Sigmoid colon (tissue), 7 donors: Measurements from ENCODE around the gene SPACA9. TPM values are rescaled to one million over a fixed set of nuclear protein-coding genes. Genes with fewer than 3 reads are reported as not detected.

Experiments
- DNase-seq: peaks from one replicate; pipeline ENCODE4 v3.0.0-alpha.2; 2019
- H3K27ac ChIP-seq, 4 donors: fragments of 200-600 bp; sonication (generic); one replicate each; pipeline ENCODE4 v1.5.1; 2016 to 2019; ENCODE audit warnings: mild to moderate bottlenecking in 1 of 4
- H3K27me3 ChIP-seq, 3 donors: fragments of 200-600 bp; sonication (generic); one replicate each; pipeline ENCODE4 v1.5.1; 2019; ENCODE audit warnings: mild to moderate bottlenecking in 1 of 3
- H3K36me3 ChIP-seq, 4 donors: fragments of 200-600 bp; sonication (generic); one replicate each; pipeline ENCODE4 v1.5.1; 2016 to 2019
- H3K4me1 ChIP-seq, 4 donors: fragments of 200-600 bp; sonication (generic); one replicate each; pipeline ENCODE4 v1.5.1; 2017 to 2019
- H3K4me3 ChIP-seq, 4 donors: fragments of 200-600 bp; sonication (generic); one replicate each; pipeline ENCODE4 v1.5.1; 2017 to 2019; ENCODE audit warnings: mild to moderate bottlenecking in 2 of 4, moderate library complexity in 1 of 4
- H3K9me3 ChIP-seq, 4 donors: fragments of 200-600 bp in 3 of 4; sonication (generic) in 3 of 4; one replicate each; pipeline versions ENCODE4 v1.5.1 to v1.6.1; 2013 to 2019
- EP300 ChIP-seq, 4 donors: sonication (generic); formaldehyde crosslinking; IDR thresholded peaks; one replicate each; pipeline ENCODE4 v1.6.1; 2017; ENCODE audit warnings: antibody characterized with exemption in 4 of 4
- POLR2A ChIP-seq, 2 donors: fragments of 450-650 bp; IDR thresholded peaks; one replicate each; pipeline ENCODE4 v1.6.1; 2016; ENCODE audit warnings: antibody characterized with exemption in 2 of 2, mild to moderate bottlenecking in 2 of 2, moderate library complexity in 2 of 2
- POLR2AphosphoS5 ChIP-seq, 4 donors: sonication (generic); formaldehyde crosslinking; IDR thresholded peaks; one replicate each; pipeline ENCODE4 v1.6.1; 2017; ENCODE audit warnings: antibody characterized with exemption in 4 of 4
- WGBS, 2 donors: extraction: QIAGEN DNeasy Blood & Tissue Kit; methylation state at CpG; one replicate each; pipeline ENCODE4 v1.1.7; 2013; 5-methylcytosine and 5-hydroxymethylcytosine counted together
- intact Hi-C: fragments of 100-400 bp; cut with DNase I; formaldehyde crosslinking; loops from one replicate; pipeline ENCODE4 v1.15.1; 2023
- polyA plus RNA-seq, 3 donors: library from polyadenylated mRNA; stranded (reverse); fragments of 200-250 nt; gene quantifications; one replicate each; pipeline ENCODE4 v1.2.3, GENCODE V29; 2013
- total RNA-seq, 4 donors: library from RNA; depleted of rRNA; stranded (reverse); fragments of >200 nt; gene quantifications; one replicate each; pipeline ENCODE4 v1.1.0, GENCODE V29; 2016
- TF ChIP-seq, protein P1 (sequence below), 4 experiments: fragments of 450-650 bp in 3 of 4; fragments of 200-600 bp in 1 of 4; IDR thresholded peaks; one replicate each; pipeline ENCODE4 v1.5.1; 2016 to 2019; ENCODE audit warnings: antibody characterized with exemption in 4 of 4, mild to moderate bottlenecking in 3 of 4, moderate library complexity in 2 of 4
- donor health status: healthy with polysubstance abuse.
- donor health status: Bipolar disorder and iron deficiency.
- donor health status: healthy.

Gene SPACA9
- total and polyA plus RNA-seq, 7 donors: 0.69 to 14.0 (median 4.3) TPM

DNA sequence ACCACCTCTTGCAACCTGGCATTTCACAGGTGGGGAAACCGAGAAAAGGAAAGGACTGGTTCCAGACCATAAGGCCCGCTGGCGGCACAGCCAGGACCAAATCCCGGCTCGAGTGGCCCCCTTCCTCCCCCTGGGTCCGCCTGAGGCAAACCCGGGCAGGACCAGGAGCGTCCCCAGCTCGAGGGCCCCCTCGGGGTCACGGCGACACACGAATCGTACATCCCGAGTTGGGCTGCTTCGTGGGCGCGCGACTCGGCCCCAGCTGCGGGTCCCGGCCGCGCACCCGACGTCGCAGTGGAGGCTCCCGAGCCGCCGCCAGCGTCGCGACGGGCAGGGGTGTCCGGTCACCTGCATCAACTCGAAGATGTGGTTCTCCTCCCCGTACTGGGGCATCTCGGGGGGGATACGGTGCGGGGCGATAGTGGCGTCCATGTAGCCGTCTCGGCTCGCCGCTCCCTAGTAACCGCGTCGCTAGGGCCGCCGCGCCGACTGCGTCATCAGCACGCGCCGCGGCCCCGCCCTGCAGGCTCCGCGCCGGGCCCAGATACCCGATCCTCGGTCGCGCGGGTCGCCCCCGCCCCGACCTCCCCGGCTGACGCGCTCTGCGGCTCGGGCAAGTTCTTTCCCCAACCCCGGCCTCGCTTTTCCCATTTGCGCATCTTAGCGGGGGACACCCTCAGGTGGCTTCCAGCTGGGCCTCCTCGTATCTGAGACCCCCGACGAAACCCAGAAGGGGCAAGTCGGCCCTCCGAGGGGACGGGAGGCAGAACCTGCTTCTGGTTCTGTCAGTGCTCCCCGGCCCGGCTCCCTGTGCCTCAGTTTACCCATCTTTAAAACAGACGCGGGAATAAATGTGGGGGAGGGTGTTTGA, 639 bp upstream of the SPACA9 start, which contains the start of gene AK8:
TSS of gene AK8 (minus strand) at position 461 of the 871 bp plus-strand sequence. CDS start at position 432, 29 bp downstream.
- Histone ChIP-seq H3K9me3 (no peaks in the 10 kb centered on the region), H3K27ac (peak within 1 kb of the TSS; percentile 80 to 90 (median 88)), H3K27me3 (no peaks in the 10 kb centered on the region), H3K4me1 (peaks cover 0 to 12% (median 2%) of the 10 kb centered on the region in 4 donors), H3K4me3 (peak within 1 kb of the TSS; percentile 78 to 85 (median 82)), H3K36me3 (no peaks in the 10 kb centered on the region)
- intact Hi-C loops: loop anchor here (1.0 to 5.0 kb wide), 3 partner anchors 21 to 64 kb away; partner anchors contain the start of gene TSC1
- WGBS, 2 donors: 1% methylated on average over 89 of the region's 89 CpGs
- DNase-seq: peak; percentile 86
- TF ChIP-seq EP300 (IDR thresholded peaks at IDR 0.05) (no peak), POLR2A (IDR thresholded peaks at IDR 0.05) (peak in 1 of 2 donors; percentile 26), POLR2AphosphoS5 (IDR thresholded peaks at IDR 0.05) (peak; percentile 24 to 87 (median 62))
- TF ChIP-seq, protein P1, sequence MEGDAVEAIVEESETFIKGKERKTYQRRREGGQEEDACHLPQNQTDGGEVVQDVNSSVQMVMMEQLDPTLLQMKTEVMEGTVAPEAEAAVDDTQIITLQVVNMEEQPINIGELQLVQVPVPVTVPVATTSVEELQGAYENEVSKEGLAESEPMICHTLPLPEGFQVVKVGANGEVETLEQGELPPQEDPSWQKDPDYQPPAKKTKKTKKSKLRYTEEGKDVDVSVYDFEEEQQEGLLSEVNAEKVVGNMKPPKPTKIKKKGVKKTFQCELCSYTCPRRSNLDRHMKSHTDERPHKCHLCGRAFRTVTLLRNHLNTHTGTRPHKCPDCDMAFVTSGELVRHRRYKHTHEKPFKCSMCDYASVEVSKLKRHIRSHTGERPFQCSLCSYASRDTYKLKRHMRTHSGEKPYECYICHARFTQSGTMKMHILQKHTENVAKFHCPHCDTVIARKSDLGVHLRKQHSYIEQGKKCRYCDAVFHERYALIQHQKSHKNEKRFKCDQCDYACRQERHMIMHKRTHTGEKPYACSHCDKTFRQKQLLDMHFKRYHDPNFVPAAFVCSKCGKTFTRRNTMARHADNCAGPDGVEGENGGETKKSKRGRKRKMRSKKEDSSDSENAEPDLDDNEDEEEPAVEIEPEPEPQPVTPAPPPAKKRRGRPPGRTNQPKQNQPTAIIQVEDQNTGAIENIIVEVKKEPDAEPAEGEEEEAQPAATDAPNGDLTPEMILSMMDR (IDR thresholded peaks at IDR 0.05): no peak

DNA sequence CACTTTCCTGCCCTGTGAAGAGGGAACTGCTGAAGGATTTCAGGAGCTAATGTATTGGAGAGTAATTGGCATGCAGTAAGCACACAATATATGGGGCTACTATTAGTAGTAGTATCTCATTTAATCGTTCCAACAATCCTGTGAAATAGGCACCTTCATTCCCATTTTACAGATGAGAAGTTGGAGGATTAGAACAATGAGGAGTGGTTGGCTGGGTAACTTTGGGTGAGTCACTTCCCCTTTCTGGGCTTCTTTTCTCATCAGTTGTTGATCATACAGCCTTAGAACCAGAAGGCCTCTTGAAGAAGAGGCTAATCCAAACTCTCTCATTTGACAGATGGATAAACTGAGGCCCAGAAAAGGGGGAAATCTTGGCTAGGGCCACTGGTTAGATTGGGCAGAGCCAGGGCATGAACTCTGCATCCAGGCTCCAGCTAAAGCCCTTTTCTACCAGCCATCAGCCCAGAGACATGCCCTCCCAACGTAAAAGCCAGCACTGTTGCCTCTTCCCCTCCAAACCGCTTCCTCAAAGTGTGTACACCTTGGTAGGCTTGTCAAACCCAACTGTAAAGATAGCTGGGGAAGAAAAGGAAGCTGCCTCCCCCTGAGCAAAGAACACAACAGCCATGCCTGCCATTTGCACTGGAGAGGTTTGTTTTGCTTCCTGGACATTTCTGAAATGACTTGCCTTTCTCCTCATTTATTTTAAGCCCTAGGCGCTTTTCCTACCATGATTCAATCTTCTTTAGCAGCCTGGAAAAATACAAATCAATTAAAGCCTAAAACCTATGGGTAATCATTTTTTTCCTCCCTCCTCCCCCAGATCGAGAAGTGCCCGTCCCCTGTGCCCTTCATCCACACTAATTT, 992 bp downstream of the SPACA9 start:
- Histone ChIP-seq H3K27ac (peak overlapping the region; percentile 80 to 90 (median 88)), H3K36me3 (peaks cover 0 to 9% (median 4%) of the 10 kb centered on the region in 4 donors), H3K4me1 (peaks cover 0 to 12% (median 2%) of the 10 kb centered on the region in 4 donors), H3K4me3 (peak overlapping the region; percentile 78 to 85 (median 82)), H3K9me3 (no peaks in the 10 kb centered on the region), H3K27me3 (no peaks in the 10 kb centered on the region)
- intact Hi-C loops: loop anchor here (2.0 to 5.0 kb wide), 3 partner anchors 23 to 207 kb away; partner anchors contain the start of genes GTF3C4 and TSC1
- no peak for TF ChIP-seq POLR2A (IDR thresholded peaks at IDR 0.05)
- no peak for TF ChIP-seq POLR2AphosphoS5 (IDR thresholded peaks at IDR 0.05)
- TF ChIP-seq EP300 (IDR thresholded peaks at IDR 0.05): no peak
- TF ChIP-seq, protein P1 (IDR thresholded peaks at IDR 0.05): no peak
- DNase-seq: no peak
- 79 to 84% methylated on average over 6 of the region's 6 CpGs for WGBS, 2 donors

DNA sequence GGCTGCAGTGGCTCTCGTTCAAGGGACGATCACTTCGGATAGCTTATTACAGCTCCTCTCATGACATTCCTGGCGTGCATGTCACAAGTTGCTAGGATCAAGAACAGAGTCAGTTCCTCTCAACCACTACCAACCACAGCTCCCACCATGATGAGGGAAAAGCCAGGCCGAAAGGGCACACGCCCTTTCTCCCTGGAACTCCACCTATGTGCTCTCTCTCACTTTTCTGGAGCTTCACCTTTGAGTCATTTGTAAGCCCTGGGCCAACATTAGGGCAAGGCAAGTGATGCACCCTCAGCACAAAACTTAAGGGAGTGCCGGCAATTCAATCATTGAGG, 1.6 kb downstream of the SPACA9 start:
- peaks cover 0 to 10% (median 5%) of the 10 kb centered on the region in 4 donors for H3K36me3 ChIP-seq
- TF ChIP-seq EP300 (IDR thresholded peaks at IDR 0.05): no peak
- no peak for TF ChIP-seq POLR2A (IDR thresholded peaks at IDR 0.05)
- TF ChIP-seq, protein P1 (IDR thresholded peaks at IDR 0.05): no peak
- no peak for TF ChIP-seq POLR2AphosphoS5 (IDR thresholded peaks at IDR 0.05)
- intact Hi-C loops: loop anchor here (5.0 kb wide), 1 partner anchor 208 kb away; the partner anchor contains the start of gene GTF3C4
- WGBS, 2 donors: 86 to 88% methylated on average over 7 of the region's 7 CpGs
- H3K9me3 ChIP-seq: no peaks in the 10 kb centered on the region
- peak overlapping the region in 2 of 4 donors; percentile 14 to 90 for H3K27ac ChIP-seq
- no peak overlapping the region for H3K4me3 ChIP-seq
- no peaks in the 10 kb centered on the region for H3K27me3 ChIP-seq
- no peak for DNase-seq
- H3K4me1 ChIP-seq: peaks cover 0 to 12% (median 2%) of the 10 kb centered on the region in 4 donors

- Histone ChIP-seq H3K4me3 (no peak overlapping the region), H3K27me3 (no peaks in the 10 kb centered on the region), H3K36me3 (peaks cover 0 to 22% (median 5%) of the 10 kb centered on the region in 4 donors), H3K27ac (no peak overlapping the region), H3K4me1 (peaks cover 0 to 12% (median 2%) of the 10 kb centered on the region in 4 donors), H3K9me3 (no peaks in the 10 kb centered on the region)
- no peak for DNase-seq
- WGBS, 2 donors: 62 to 85% methylated on average over 6 of the region's 6 CpGs
- intact Hi-C loops: loop anchor here (5.0 kb wide), 1 partner anchor 210 kb away; the partner anchor contains the start of gene GTF3C4
- TF ChIP-seq EP300 (IDR thresholded peaks at IDR 0.05) (no peak), POLR2A (IDR thresholded peaks at IDR 0.05) (no peak), POLR2AphosphoS5 (IDR thresholded peaks at IDR 0.05) (no peak)
- TF ChIP-seq, protein P1 (IDR thresholded peaks at IDR 0.05): no peak
Measured at GRCh38 chr9:132881826-132882225, 3.1 kb downstream of the SPACA9 start.
